Endothelial cell (in vitro differentiated cells): ENCODE data around the gene LYRM7. TPM values are rescaled to one million over a fixed set of nuclear protein-coding genes. Genes with fewer than 3 reads are reported as not detected.
A peak's percentile ranks its signal among the peaks of the same experiment; 100 is the strongest.

Experiments
- DNase-seq: peaks from one replicate; pipeline ENCODE4 v3.0.0; 2021; ENCODE audit warnings: low spot score
- H3K27ac Mint-ChIP-seq: one replicate; pipeline ENCODE4 v1.8.0; 2021; ENCODE audit warnings: mixed read lengths, inconsistent platforms; ENCODE audit not compliant: unreplicated experiment
- H3K27me3 Mint-ChIP-seq: one replicate; pipeline ENCODE4 v1.8.0; 2021; ENCODE audit warnings: mild to moderate bottlenecking, moderate library complexity, mixed read lengths, inconsistent platforms; ENCODE audit not compliant: unreplicated experiment
- H3K36me3 Mint-ChIP-seq: one replicate; pipeline ENCODE4 v1.8.0; 2021; ENCODE audit warnings: mild to moderate bottlenecking, low read depth, mixed read lengths, inconsistent platforms; ENCODE audit not compliant: unreplicated experiment
- H3K4me1 Mint-ChIP-seq: one replicate; pipeline ENCODE4 v1.8.0; 2021; ENCODE audit warnings: mild to moderate bottlenecking, mixed read lengths, inconsistent platforms; ENCODE audit not compliant: unreplicated experiment
- H3K4me3 Mint-ChIP-seq: one replicate; pipeline ENCODE4 v1.8.0; 2021; ENCODE audit warnings: mild to moderate bottlenecking, mixed read lengths, inconsistent platforms; ENCODE audit not compliant: unreplicated experiment
- H3K9me3 Mint-ChIP-seq: one replicate; pipeline ENCODE4 v1.8.0; 2021; ENCODE audit warnings: mixed read lengths, inconsistent platforms; ENCODE audit not compliant: unreplicated experiment
- total RNA-seq: library from RNA; stranded (reverse); fragmentation: NEBNext Ultra II Directional; extraction: Animal tissue kit (Norgen Biotek cat#: 25700); gene quantifications from one replicate; pipeline ENCODE4 v1.2.1, GENCODE V29; 2021; ENCODE audit not compliant: unreplicated experiment
- TF ChIP-seq, protein P1 (sequence below): fragments of 200-600 bp; sonication (generic); IDR thresholded peaks from one replicate; pipeline ENCODE4 v1.5.0; 2021; ENCODE audit warnings: antibody characterized with exemption; ENCODE audit not compliant: unreplicated experiment

The LYRM7 gene
- total RNA-seq, 1 donor from 2014 or later = 6.3 TPM

GRCh38 chr5:131156385-131156784, 14.4 kb upstream of the LYRM7 start:
- TF ChIP-seq, protein P1, sequence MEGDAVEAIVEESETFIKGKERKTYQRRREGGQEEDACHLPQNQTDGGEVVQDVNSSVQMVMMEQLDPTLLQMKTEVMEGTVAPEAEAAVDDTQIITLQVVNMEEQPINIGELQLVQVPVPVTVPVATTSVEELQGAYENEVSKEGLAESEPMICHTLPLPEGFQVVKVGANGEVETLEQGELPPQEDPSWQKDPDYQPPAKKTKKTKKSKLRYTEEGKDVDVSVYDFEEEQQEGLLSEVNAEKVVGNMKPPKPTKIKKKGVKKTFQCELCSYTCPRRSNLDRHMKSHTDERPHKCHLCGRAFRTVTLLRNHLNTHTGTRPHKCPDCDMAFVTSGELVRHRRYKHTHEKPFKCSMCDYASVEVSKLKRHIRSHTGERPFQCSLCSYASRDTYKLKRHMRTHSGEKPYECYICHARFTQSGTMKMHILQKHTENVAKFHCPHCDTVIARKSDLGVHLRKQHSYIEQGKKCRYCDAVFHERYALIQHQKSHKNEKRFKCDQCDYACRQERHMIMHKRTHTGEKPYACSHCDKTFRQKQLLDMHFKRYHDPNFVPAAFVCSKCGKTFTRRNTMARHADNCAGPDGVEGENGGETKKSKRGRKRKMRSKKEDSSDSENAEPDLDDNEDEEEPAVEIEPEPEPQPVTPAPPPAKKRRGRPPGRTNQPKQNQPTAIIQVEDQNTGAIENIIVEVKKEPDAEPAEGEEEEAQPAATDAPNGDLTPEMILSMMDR = no peak
- Mint-ChIP-seq H3K4me1 (no peaks in the 10 kb centered on the region), H3K27ac (no peak overlapping the region), H3K27me3 (peaks cover 3% of the 10 kb centered on the region), H3K9me3 (no peaks in the 10 kb centered on the region), H3K36me3 (peaks cover 5% of the 10 kb centered on the region), H3K4me3 (no peak overlapping the region)
- DNase-seq = no peak

- Mint-ChIP-seq H3K36me3 (peaks cover 9% of the 10 kb centered on the region), H3K4me3 (no peak overlapping the region), H3K9me3 (no peaks in the 10 kb centered on the region), H3K27ac (no peak overlapping the region), H3K4me1 (no peaks in the 10 kb centered on the region), H3K27me3 (peaks cover 3% of the 10 kb centered on the region)
- no peak for DNase-seq
- TF ChIP-seq, protein P1 = no peak
These were observed 13.8 kb upstream of the LYRM7 start for GRCh38 chr5:131156957-131157356.

DNA sequence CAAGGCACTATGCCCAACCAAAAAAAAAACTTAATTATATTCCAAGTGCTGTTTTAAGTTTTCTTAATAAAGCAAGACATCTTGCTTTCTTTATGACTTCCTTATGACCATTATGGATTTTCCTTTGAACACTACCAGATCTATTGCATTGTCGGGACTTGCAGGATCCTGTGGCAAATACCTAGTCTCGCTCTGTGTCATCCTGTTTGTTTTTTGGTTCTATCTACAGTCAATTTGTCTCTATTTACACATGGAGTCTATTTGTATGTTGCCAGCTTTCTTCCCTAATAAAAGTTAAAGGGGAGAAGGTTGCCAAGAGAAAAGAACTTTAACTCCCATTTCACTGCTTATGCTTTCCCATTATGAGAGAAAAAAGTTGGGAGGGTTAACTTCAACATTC, 10.6 kb upstream of the LYRM7 start:
- TF ChIP-seq, protein P1 = no peak
- H3K9me3 Mint-ChIP-seq = no peaks in the 10 kb centered on the region
- H3K27ac Mint-ChIP-seq = no peak overlapping the region
- H3K4me1 Mint-ChIP-seq = peaks cover 10% of the 10 kb centered on the region
- H3K27me3 Mint-ChIP-seq = peaks cover 4% of the 10 kb centered on the region
- no peak for DNase-seq
- H3K36me3 Mint-ChIP-seq = peaks cover 17% of the 10 kb centered on the region
- H3K4me3 Mint-ChIP-seq = no peak overlapping the region

GRCh38 chr5:131163276-131164119, 7.2 kb upstream of the LYRM7 start:
- Mint-ChIP-seq H3K27me3 (peaks cover 4% of the 10 kb centered on the region), H3K4me1 (peaks cover 16% of the 10 kb centered on the region), H3K9me3 (no peaks in the 10 kb centered on the region), H3K27ac (peak overlapping the region; percentile 98), H3K4me3 (peak overlapping the region; percentile 99), H3K36me3 (peaks cover 19% of the 10 kb centered on the region)
- TF ChIP-seq, protein P1 = no peak
- no peak for DNase-seq
